Pons (tissue), 1 donor: Measurements from ENCODE around the gene CYS1.
"Not testable (repeated sequence)": the region's sequence is repeated elsewhere in the genome, so short reads cannot be mapped to it uniquely, and the experiment has no call there.

Experiments
- DNase-seq: peaks from one replicate; pipeline ENCODE4 v3.0.0-alpha.2; 2016; ENCODE audit warnings: low spot score

Gene CYS1

DNA sequence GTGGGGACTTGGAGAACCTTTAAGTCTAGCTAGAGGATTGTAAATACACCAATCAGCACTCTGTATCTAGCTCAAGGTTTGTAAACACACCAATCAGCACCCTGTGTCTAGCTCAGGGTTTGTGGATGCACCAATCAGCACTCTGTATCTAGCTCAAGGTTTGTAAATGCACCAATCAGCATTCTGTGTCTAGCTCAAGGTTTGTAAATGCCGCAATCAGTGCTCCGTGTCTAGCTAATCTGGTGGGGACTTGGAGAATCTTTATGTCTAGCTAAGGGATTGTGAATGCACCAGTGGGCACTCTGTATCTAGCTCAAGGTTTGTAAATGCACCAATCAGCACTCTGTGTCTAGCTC, 11.7 kb upstream of the CYS1 start:
- DNase-seq, result not testable (repeated sequence)

DNA sequence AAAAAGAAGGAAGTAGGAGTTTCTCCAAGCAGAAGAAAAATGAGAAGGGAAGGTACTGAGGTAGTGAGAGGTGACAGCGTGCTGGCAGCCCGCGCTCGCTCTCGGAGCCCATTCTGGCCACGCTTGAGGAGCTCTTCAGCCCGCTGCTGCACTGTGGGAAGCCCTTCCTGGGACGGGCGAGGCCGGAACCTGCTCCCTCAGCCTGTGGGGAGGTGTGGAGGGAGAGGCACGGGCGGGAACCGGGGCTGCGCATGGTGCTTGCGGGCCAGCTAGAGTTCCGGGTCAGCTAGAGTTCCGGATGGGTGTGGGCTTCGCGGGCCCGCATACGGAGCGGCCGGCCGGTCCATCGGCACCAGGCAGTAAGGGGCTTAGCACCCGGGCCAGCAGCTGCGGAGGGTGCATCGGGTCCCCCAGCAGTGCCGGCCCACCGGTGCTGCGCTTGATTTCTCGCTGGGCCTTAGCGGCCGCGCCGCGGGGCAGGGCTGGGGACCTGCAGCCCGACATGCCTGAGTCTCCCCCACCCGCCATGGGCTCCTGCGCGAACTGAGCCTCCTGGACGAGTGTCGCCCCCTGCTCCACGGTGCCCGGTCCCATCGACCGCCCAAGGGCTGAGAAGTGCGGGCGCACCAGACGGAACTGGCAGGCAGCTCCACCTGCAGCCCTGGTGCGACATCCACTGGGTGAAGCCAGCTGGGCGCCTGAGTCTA, 11.1 kb upstream of the CYS1 start:
- no peak for DNase-seq

DNA sequence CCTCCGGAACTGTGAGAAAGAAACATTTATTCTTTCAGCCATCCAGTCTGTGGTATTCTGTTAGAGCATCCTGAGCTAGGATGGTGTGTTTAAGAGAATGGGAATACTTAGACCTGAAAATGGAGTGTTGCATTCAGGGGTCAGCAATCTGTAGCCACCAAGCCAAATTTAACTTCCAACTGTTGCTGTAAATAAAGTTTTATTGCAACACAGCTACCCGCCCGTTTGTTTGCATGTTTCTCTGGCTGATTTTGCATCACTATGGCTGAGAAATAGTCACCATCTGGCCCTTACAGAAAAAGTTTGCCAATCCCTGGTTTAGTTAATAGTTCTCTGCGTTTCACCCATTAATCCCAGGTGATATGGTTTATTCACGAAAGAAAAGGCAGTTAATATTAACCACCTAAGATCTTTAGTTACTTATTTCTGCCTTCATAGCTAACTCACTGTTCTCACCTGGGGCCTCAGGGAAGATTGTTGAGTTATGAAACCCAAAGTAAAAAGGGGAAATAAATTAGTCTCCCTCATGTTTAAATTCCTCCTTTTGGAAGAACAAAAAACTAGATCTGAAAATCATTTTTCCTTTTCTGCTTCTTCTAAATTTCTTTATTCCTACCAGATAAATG, 9.5 kb upstream of the CYS1 start:
- no peak for DNase-seq

GRCh38 chr2:10087360-10087759, 7.1 kb upstream of the CYS1 start:
- DNase-seq, result no peak

DNA sequence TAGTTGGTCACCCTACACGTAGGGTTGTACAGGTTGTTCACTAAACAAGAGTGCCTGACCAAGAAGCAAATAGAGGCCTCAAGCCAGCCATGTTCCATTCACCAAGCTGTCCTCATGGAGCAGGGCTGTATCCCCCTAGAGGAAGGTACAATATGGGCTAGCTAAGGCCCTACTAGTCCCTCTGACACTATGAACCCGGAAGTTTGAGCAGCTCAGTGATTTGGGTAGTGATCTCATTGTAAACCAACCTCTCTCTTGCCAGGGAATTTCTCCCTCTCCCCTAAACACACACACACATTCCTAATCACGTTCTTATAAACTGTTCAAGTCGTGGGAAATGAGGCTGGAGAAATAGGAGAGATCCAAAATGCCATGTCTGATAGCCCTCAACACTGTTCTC, 6.7 kb upstream of the CYS1 start:
- DNase-seq, result no peak

DNA sequence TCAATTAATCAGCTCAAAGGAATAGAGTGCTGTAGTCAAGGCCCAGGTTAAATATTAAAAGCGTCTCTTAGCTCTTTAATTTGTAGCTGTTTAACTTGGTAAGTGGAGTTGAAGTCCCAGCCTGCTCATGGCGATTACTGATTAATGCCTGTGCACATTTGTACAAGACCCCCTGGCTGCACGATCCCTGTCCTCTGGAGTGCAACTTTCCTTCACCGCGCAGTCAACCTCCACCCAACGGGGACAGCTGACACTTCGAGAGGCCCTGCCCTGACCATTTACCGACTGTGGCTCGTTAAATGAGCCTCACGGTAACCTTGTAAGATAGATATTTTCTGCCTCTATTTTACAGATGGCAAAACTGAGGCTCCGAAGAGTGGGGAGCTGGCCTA, 5.5 kb upstream of the CYS1 start:
- no peak for DNase-seq

DNA sequence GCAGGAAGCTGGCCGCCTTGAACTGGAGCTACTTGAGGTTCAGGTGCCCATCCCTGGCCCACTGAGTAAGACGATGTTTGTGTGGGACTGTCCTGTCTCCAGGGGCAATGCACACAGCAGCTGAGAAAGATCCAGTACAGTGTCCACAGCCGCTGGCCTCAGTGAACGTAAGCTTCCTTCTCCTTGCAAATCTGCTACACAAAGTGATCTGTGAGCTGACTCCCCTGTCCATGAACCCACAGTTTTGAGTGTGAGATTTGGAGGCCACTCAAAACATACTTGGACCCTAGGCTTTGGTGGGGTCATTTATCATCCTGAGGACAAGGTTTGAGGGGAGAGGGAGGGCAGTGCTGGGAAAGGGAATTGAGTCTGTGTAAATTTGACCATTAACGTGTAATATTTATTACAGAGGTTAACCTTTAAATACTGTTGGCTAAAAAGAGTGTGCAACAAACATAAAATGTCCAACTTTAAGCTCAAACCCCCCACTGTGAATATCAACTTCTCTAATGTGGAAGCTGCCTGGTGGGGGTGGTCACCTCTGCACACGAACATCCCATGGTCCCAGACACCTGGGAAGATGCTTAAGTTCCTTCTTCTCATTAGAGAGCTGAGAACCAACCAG, 4.9 kb upstream of the CYS1 start:
- no peak for DNase-seq

DNA sequence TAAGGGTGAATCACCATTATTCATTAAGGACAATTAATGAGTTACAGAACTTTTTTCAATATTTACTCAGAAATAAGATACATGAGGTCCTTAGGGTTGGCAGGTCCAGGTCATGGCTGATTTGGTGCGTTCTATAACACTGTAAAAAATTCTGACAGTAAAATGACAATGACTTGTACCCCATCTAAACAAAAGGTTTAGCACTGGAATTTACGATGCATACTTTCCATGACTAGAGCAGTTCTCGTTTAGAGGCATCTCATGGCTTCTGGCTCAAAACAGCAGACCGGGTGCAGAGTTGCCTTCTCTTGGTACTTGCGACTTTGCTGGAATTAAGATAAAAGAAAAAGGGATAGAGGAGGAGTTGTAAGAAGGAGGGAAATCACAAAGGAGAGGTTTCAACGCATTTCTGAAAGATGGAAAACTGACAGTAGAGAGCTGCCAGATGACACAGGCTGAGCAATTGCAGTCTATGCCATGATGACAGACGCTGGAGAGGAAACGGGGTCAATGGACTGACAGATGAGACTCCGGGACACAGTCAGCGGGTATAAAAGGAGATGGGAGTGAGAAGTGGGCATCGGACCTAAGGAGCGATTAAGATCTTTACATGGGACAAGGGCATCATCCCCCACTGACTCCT, 4.1 kb upstream of the CYS1 start:
- DNase-seq, result no peak

DNA sequence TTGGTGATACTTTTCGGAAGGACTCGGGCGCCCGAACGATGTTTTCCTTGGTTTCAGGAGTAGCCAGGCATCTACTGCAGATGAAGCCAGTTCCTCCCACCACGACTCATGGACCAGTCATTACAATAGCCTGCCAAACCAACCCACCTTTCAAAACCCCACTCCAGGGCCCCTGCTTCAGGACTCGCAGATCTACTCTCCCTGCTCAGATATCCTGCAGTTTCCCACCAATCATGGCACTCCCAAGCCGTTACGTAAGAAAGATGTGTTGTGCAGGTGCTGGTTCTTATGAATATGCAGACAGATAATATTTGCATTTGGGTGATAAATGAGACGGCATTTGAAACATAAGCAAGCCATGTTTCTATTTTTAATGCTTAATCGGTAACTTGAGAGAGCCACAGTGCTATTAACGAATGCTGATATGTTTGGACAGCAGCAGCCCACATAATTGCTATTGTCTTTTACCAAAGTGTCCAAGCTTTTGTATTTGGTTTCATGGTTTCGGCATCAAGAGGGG, 3.5 kb upstream of the CYS1 start:
- no peak for DNase-seq

DNA sequence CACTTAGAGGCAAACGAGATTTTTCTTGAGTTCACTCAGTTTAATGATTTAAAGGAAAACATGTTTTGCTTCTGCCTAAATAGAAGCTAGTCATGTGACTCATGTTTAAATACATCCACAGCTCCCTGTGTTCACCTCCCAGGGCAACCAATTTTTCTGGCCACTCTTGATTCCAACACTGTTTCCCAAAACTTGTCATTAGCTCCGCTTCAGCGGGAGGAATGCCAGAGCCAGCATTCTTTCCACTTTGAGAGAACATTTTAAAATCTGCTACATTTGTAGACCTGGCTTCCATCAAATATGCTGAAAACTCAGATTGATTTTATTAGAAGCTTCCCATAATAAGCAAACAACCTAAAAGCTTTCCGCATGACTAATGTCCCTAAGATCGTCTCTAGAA, 2.8 kb upstream of the CYS1 start:
- DNase-seq, result no peak

DNA sequence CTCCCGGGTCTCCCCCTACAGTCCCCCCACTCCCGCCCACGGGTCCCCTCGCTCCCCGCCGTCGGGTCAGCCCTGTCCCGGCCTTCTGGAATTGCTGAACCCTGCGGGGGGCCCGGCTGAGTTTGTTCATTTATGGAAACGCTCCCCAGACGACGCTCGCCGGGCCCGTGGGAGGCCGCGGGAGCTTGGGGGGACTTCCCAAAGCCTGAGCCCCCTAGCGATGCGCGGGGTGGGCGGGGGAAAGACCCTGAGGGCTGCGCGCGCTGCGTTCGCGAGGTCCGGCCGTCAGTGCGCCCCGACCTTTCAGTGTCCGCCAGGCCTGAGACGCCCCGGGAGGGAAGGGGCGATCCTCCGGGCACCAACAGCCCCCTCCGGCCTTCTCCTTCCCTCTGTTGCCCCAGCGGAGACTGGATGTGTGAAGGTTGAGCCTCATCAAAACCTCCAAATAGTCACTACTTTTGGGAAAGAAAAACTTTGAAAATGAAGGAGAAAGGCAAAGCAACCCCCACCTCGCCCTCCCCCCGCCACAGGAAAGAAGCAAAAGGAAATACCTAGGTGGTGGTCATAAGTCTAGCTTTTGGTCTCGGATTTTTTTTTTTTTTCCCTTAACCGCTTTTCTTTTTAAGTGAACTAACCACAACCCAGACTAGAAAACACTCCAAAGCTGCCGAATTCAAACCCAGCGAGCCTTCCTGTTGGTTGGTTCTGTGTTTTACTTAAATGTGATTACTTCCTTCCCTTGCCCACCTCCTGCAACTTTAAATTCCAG, 509 bp upstream of the CYS1 start:
- no peak for DNase-seq

GRCh38 chr2:10079266-10079869, 843 bp downstream of the CYS1 start:
- peak; percentile 49 for DNase-seq

DNA sequence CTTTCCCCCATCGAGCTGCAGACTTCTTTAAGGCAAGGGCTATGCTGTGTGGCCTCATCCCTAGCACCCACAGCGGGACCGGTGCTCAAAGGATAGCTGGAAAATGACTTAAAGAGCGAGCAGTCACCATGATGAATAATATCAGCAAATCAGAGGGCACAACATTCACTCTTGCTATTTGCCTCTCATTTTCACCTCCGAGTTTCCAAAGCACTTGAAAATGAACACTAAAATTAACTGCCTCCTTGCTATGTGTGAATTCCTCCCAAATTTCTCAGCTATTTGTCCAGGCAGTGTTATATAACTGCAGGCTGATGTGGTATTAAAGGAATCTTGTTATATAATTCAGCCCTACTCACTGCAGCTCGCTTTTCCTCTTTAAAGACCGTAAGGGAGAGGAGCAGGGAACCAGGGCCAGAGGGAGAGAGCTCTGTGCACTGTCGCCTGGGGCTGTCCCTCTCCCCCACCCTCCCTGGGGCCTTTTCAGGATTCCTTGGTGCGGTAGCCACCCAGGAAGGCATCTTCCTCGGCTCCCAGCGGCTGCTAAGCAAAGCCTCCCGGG, 1.4 kb downstream of the CYS1 start:
- no peak for DNase-seq

DNA sequence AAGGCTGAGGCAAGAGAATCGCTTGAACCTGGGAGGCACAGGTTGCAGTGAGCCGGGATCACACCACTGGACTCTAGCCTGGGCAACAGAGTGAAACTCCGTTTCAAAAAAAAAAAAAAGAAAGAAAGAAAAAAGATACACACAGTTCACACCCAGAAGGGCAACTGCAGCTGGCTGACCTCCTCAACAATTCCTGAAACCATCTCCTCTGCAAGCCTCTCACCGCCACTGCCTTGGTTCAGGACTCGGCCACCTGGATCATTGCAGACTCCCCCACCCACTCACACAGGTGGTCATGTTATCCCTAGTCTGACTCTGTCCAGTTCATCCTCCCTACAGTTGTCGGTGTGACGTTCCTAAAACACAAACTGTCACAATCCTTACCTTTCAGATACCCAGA, 2.2 kb downstream of the CYS1 start:
- DNase-seq, result no peak

DNA sequence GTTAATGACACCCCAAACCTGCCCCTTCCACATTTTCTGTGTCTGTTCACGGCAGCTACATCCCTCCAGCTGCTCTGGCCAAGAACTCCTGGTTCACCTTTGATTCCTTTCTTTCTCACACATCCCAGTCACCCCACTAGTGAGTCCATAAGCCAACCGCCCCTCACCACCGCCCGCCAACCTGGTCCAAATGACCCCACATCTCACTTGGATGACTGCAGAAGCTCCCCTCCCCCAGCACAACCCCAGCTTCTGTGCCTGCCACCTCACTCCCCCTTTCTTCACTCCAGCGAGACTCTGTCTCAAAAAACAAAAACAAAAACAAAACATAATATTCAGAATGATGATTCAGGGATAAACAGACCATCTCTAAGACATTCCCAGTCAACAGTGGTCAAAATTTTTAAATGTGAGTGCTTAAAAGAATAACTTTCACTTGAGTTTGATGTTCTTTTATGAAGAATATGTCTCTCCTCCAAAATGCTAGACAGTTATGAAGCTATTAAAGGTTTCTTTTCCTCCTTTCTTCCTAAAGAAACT, 3.2 kb downstream of the CYS1 start:
- no peak for DNase-seq

GRCh38 chr2:10076511-10076910, 3.7 kb downstream of the CYS1 start:
- DNase-seq, result no peak

DNA sequence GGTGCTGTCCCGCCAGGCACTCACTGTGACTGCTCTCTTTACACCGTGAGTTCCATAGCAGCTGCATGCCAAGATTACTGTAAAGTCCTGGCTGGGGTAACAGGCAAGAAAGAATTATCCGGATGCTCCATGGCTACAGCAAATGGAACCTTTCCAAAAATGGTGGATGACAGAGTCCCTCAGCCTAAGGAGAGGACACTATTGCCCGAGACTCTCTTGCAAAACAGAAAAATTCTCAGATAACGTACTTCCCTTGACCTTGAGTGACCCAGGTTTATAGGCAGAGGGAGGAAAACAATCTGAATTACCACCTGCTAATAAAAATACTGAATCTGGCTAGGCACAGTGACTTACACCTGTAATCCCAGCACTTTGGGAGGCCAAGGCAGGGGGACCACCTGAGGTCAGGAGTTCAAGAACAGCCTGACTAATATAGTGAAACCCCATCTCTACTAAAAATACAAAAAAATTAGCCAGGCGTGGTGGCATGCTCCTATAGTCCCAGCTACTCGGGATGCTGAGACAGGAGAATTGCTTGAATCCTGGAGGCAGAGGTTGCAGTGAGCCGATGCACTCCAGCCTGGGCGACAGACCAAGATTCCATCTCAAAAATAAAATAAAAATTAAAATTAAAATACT, 4.5 kb downstream of the CYS1 start:
- no peak for DNase-seq

DNA sequence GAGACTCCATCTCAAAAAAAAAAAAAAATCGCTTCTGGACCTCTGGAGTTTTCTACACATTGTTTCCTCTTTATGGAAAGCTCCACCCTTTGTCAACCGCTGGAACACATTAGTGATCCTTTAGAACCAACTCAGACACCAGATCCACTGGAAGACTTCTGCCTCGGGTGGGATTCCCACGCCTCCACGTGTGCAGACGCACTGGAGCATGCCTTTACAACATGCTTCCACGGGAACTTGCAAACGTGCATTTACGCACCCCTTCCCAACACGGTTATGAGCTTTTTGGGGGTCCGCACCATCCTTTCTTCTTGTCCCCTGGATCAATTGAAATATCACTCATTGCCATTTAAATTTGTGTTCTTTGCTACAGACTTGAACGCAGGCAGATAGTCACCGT, 5.1 kb downstream of the CYS1 start:
- DNase-seq, result no peak

DNA sequence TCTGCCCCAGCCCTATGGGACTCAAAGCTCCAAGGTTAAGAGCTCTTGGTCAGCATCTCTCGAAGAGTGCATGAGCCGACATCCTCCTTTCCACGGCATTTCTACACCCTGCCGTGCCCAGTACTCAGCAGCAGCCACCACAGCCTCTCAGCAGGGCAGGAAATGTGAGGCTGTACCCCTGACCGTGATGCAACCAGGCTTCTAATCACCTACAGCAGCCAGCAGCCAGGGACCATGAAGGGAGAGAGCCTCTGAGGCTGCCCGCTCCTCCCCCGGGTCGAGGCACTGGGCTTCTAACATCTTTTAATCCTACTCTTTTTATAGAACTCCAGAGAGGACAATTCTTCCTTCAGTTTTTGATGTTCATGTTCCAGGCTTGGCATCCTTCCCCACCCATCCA, 6.5 kb downstream of the CYS1 start:
- no peak for DNase-seq

- peak; percentile 83 for DNase-seq
Observed at GRCh38 chr2:10072656-10073480, 7.3 kb downstream of the CYS1 start.
